ENCODE measurements around the gene CXorf49B. TPM values are rescaled to one million over a fixed set of nuclear protein-coding genes. Genes with fewer than 3 reads are reported as not detected.

CXorf49B gene
- total RNA-seq, 4 donors from 2014 or later, result not detected

DNA sequence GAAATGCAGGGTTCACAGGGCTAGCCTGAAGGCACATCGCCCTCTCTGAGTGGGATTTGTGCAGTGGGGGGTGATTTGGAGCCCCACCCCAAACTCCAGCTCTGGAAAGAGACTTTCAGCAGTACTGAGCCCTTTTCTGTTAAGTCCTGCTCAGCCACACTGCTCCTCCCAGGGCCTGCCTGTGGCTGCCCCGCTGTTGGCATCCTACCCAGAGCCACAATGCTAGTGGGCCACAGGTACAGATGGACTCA, 52.7 kb downstream of the CXorf49B start:
- no peak overlapping the region for H3K4me3 ChIP-seq (ENCODE audit: low read depth, poor library complexity, severe bottlenecking)
- DNase-seq (ENCODE audit: low spot score in 2 of 2), result peak in 1 of 2 donors; percentile 61
- intact Hi-C loops (cut with DNase I; ENCODE audit: low total_unique reads), result no loop called here
- WGBS, 2 donors, result 65 to 100% methylated on average over 1 to 2 of the region's 2 CpGs
- no peak for TF ChIP-seq POLR2A (IDR thresholded peaks at IDR 0.05)
- TF ChIP-seq, protein P1, sequence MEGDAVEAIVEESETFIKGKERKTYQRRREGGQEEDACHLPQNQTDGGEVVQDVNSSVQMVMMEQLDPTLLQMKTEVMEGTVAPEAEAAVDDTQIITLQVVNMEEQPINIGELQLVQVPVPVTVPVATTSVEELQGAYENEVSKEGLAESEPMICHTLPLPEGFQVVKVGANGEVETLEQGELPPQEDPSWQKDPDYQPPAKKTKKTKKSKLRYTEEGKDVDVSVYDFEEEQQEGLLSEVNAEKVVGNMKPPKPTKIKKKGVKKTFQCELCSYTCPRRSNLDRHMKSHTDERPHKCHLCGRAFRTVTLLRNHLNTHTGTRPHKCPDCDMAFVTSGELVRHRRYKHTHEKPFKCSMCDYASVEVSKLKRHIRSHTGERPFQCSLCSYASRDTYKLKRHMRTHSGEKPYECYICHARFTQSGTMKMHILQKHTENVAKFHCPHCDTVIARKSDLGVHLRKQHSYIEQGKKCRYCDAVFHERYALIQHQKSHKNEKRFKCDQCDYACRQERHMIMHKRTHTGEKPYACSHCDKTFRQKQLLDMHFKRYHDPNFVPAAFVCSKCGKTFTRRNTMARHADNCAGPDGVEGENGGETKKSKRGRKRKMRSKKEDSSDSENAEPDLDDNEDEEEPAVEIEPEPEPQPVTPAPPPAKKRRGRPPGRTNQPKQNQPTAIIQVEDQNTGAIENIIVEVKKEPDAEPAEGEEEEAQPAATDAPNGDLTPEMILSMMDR (IDR thresholded peaks at IDR 0.05), result no peak

Other genes with a start within 250 kb of the CXorf49B start
- 100 to 1,000 TPM in 1 of 4 donors, 10 to 100 TPM in 3; 72.2 to 139 (median 90.6) TPM for gene OGT, start 230.2 kb upstream of the CXorf49B start, total RNA-seq
- gene GCNA, start 184.9 kb upstream of the CXorf49B start, total RNA-seq, result 1 to 10 TPM in 2 of 4 donors, under 1 TPM in 2; 0.67 to 3.8 (median 0.98) TPM
- not detected for gene CXCR3, start 144.8 kb upstream of the CXorf49B start, total RNA-seq
- not detected for gene CXorf49, start 45.1 kb upstream of the CXorf49B start, total RNA-seq
- gene NHSL2, start 147.5 kb downstream of the CXorf49B start, total RNA-seq, result 1 to 10 TPM; 1.9 to 8.8 (median 2.4) TPM

Data from lower leg skin (tissue), 4 donors.